ENCODE data around the gene BZW2. TPM values are rescaled to one million over a fixed set of nuclear protein-coding genes. Genes with fewer than 3 reads are reported as not detected.

Gene BZW2
- total RNA-seq, 1 donor from 2014 or later = 89.8 TPM

DNA sequence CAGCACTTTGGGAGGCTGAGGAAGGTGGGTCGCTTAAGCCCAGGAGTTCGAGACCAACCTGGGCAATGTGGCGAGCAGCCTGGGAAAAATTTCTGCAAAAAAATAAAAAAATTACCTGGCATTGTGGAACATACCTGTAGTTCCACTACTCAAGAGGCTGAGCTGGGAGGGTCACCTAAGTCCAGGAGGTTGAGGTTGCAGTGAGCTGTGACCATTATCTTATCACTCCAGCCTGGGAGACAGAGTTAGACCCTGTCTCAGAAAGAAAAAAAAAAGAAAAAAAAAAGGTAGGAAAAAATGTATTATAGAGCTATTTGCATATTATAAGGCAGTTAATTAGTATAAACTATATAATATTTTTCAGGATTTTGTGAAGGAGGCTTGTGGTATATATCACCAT, 96.6 kb downstream of the BZW2 start:
- H3K36me3 Mint-ChIP-seq = no peaks in the 10 kb centered on the region
- H3K9me3 Mint-ChIP-seq = no peaks in the 10 kb centered on the region
- DNase-seq (ENCODE audit: extremely low spot score, unreplicated experiment) = no peak
- no peak overlapping the region for H3K27ac Mint-ChIP-seq
- no peak overlapping the region for H3K4me3 Mint-ChIP-seq
- no peaks in the 10 kb centered on the region for H3K27me3 Mint-ChIP-seq
- H3K4me1 Mint-ChIP-seq (ENCODE audit: unreplicated experiment) = peaks cover 5% of the 10 kb centered on the region
- TF ChIP-seq CTCF (conservative IDR thresholded peaks at IDR 0.05) = no peak

- H3K36me3 Mint-ChIP-seq = no peaks in the 10 kb centered on the region
- no peak for DNase-seq (ENCODE audit: extremely low spot score, unreplicated experiment)
- no peak for TF ChIP-seq CTCF (conservative IDR thresholded peaks at IDR 0.05)
- peaks cover 5% of the 10 kb centered on the region for H3K4me1 Mint-ChIP-seq (ENCODE audit: unreplicated experiment)
- H3K9me3 Mint-ChIP-seq = no peaks in the 10 kb centered on the region
- H3K4me3 Mint-ChIP-seq = no peak overlapping the region
- H3K27me3 Mint-ChIP-seq = no peaks in the 10 kb centered on the region
- H3K27ac Mint-ChIP-seq = no peak overlapping the region
Observed at GRCh38 chr7:16743236-16743635, 97.3 kb downstream of the BZW2 start.

- Mint-ChIP-seq H3K27me3 (no peaks in the 10 kb centered on the region), H3K4me1 (ENCODE audit: unreplicated experiment) (peaks cover 5% of the 10 kb centered on the region), H3K36me3 (no peaks in the 10 kb centered on the region), H3K9me3 (no peaks in the 10 kb centered on the region), H3K4me3 (no peak overlapping the region), H3K27ac (no peak overlapping the region)
- no peak for TF ChIP-seq CTCF (conservative IDR thresholded peaks at IDR 0.05)
- no peak for DNase-seq (ENCODE audit: extremely low spot score, unreplicated experiment)
Observed at GRCh38 chr7:16744518-16745250, 98.7 kb downstream of the BZW2 start.

DNA sequence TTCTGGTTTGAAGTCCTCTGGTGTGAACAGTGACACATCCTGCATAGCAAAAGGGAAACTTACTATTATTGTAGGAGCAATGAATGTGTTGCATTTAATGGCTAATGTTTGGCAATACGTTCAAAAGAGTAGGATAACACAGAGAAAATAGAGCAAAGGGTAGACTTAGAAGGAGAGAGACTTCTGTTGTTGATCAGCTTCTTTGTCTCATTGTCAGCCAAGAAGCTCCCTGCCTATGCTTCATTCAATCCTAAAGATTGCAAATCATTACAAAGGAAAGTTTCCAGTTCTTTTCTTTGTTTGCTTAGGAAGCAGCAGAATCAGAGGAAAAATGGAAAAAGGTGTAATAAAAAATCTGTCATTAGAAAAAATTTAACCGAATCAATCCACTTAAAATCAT, 99.7 kb downstream of the BZW2 start:
- TF ChIP-seq CTCF (conservative IDR thresholded peaks at IDR 0.05) = no peak
- Mint-ChIP-seq H3K4me3 (no peak overlapping the region), H3K27ac (no peak overlapping the region), H3K4me1 (ENCODE audit: unreplicated experiment) (peaks cover 5% of the 10 kb centered on the region), H3K27me3 (no peaks in the 10 kb centered on the region), H3K9me3 (no peaks in the 10 kb centered on the region), H3K36me3 (no peaks in the 10 kb centered on the region)
- DNase-seq (ENCODE audit: extremely low spot score, unreplicated experiment) = no peak

GRCh38 chr7:16747102-16747501, 101.1 kb downstream of the BZW2 start:
- Mint-ChIP-seq H3K27me3 (no peaks in the 10 kb centered on the region), H3K4me3 (no peak overlapping the region), H3K4me1 (ENCODE audit: unreplicated experiment) (peaks cover 5% of the 10 kb centered on the region), H3K36me3 (no peaks in the 10 kb centered on the region), H3K27ac (no peak overlapping the region), H3K9me3 (no peaks in the 10 kb centered on the region)
- DNase-seq (ENCODE audit: extremely low spot score, unreplicated experiment) = no peak
- TF ChIP-seq CTCF (conservative IDR thresholded peaks at IDR 0.05) = no peak
